Panc1 (cell line): ENCODE data around the gene CYTH3.

ENCODE experiments used
- TCF7L2 ChIP-seq: IDR thresholded peaks from 2 replicates; pipeline ENCODE4 v1.6.1; 2011; ENCODE audit warnings: mild to moderate bottlenecking, low read depth, low read length, inconsistent platforms
- TF ChIP-seq, protein P1 (sequence below): fragments of 450-650 bp; IDR thresholded peaks from 2 replicates; pipeline ENCODE4 v1.5.1; 2017; ENCODE audit warnings: mild to moderate bottlenecking

DNA sequence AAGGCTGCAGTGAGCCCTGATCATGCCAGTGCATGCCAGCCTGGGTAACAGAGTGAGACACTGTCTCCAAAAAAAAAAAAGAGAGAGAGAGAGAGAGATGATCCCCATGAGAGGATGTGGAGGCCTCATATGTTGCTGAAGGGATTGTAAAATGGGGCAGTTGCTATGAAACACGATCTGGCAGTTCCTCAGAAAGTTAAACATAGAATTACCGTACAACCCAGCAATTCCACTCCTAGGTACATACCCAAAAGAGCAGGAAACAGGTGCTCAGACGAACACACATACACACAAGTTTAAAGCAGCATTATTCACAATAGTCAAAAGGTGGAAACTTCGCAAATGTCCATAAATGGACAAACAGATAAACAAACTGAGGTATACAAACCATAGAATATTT, 27.4 kb upstream of the CYTH3 start:
- TF ChIP-seq, protein P1, sequence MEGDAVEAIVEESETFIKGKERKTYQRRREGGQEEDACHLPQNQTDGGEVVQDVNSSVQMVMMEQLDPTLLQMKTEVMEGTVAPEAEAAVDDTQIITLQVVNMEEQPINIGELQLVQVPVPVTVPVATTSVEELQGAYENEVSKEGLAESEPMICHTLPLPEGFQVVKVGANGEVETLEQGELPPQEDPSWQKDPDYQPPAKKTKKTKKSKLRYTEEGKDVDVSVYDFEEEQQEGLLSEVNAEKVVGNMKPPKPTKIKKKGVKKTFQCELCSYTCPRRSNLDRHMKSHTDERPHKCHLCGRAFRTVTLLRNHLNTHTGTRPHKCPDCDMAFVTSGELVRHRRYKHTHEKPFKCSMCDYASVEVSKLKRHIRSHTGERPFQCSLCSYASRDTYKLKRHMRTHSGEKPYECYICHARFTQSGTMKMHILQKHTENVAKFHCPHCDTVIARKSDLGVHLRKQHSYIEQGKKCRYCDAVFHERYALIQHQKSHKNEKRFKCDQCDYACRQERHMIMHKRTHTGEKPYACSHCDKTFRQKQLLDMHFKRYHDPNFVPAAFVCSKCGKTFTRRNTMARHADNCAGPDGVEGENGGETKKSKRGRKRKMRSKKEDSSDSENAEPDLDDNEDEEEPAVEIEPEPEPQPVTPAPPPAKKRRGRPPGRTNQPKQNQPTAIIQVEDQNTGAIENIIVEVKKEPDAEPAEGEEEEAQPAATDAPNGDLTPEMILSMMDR, result no peak
- no peak for TF ChIP-seq TCF7L2
